ENCODE results near the gene CCDC197.

Gene CCDC197

GRCh38 chr14:94044476-94045091 is 47.5 kb downstream of the CCDC197 start:
- Histone ChIP-seq H3K9ac (ENCODE audit: low read length) (no peak overlapping the region), H3K27me3 (ENCODE audit: low read length) (no peaks in the 10 kb centered on the region), H2AFZ (ENCODE audit: low read depth, low read length, severe bottlenecking) (no peak overlapping the region), H4K20me1 (ENCODE audit: low read depth, low read length) (no peaks in the 10 kb centered on the region), H3K36me3 (ENCODE audit: low read length) (no peaks in the 10 kb centered on the region), H3K9me2 (replicated peaks; ENCODE audit: insufficient read depth, low read length) (no peaks in the 10 kb centered on the region), H3K27ac (ENCODE audit: low read depth, low read length) (no peak overlapping the region), H3K4me3 (ENCODE audit: insufficient read depth, low read length, poor library complexity, severe bottlenecking) (no peak overlapping the region), H3K79me2 (ENCODE audit: insufficient read depth, low read length) (no peaks in the 10 kb centered on the region), H3K4me2 (ENCODE audit: low read depth, low read length, poor library complexity, severe bottlenecking) (no peak overlapping the region), H3F3A (ENCODE audit: insufficient read depth) (no peaks in the 10 kb centered on the region), H3K9me3 (ENCODE audit: insufficient read depth, low read length) (no peaks in the 10 kb centered on the region)
- TF ChIP-seq EZH2phosphoT487 (conservative IDR thresholded peaks at IDR 0.05; ENCODE audit: low read length) (no peak), CTCF (IDR thresholded peaks at IDR 0.05; ENCODE audit: insufficient read depth, low read length, poor library complexity, severe bottlenecking) (no peak)

- 0 out of 2 replicates have a peak, but pooled peaks cover 4% of the 10 kb centered on the region for H3K36me3 ChIP-seq (ENCODE audit: low read length)
- H3K4me2 ChIP-seq (ENCODE audit: low read depth, low read length, poor library complexity, severe bottlenecking): no peak overlapping the region
- H3K9ac ChIP-seq (ENCODE audit: low read length): no peak overlapping the region
- no peaks in the 10 kb centered on the region for H3F3A ChIP-seq (ENCODE audit: insufficient read depth)
- no peaks in the 10 kb centered on the region for H4K20me1 ChIP-seq (ENCODE audit: low read depth, low read length)
- H3K9me2 ChIP-seq (replicated peaks; ENCODE audit: insufficient read depth, low read length): no peaks in the 10 kb centered on the region
- H2AFZ ChIP-seq (ENCODE audit: low read depth, low read length, severe bottlenecking): no peak overlapping the region
- no peaks in the 10 kb centered on the region for H3K9me3 ChIP-seq (ENCODE audit: insufficient read depth, low read length)
- no peaks in the 10 kb centered on the region for H3K27me3 ChIP-seq (ENCODE audit: low read length)
- H3K27ac ChIP-seq (ENCODE audit: low read depth, low read length): no peak overlapping the region
- TF ChIP-seq CTCF (IDR thresholded peaks at IDR 0.05; ENCODE audit: insufficient read depth, low read length, poor library complexity, severe bottlenecking) (no peak), EZH2phosphoT487 (conservative IDR thresholded peaks at IDR 0.05; ENCODE audit: low read length) (no peak)
- no peak overlapping the region for H3K4me3 ChIP-seq (ENCODE audit: insufficient read depth, low read length, poor library complexity, severe bottlenecking)
- H3K79me2 ChIP-seq (ENCODE audit: insufficient read depth, low read length): no peaks in the 10 kb centered on the region
Measured at GRCh38 chr14:94045101-94045500, 48.0 kb downstream of the CCDC197 start.

DNA sequence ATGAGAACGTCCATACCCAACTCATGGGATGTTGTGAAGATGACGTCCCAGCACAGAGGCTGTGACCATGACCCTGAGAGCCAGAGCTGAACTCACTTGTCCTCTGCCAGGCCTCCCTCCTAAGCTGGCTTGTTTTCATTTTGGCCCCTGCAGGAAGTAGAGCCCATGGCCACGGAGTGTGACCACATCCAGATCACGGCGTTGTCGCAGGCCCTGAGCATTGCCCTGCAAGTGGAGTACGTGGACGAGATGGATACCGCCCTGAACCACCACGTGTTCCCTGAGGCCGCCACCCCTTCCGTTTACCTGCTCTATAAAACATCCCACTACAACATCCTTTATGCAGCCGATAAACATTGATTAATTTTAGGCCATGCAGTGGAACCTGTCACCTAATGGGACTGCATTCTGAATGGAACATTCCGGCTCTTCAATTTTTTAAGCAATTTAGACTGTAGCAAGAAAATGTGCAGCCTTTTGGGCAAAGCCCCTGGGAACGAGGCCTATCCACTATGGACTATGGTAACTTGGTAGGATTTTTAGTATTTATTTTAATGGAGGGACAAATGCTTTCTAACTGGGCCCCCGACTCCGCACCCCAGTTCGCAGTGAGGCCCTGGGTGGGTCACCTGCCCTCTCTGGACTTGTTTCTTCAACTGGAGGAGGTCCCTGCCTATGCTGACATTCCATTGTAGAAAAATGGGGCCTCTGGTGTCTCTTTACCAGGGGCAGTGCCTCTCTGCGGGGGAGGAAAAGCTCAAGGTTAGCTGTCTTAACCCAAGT is 48.7 kb downstream of the CCDC197 start:
- no peak for TF ChIP-seq EZH2phosphoT487 (conservative IDR thresholded peaks at IDR 0.05; ENCODE audit: low read length)
- Histone ChIP-seq H2AFZ (ENCODE audit: low read depth, low read length, severe bottlenecking) (no peak overlapping the region), H3F3A (ENCODE audit: insufficient read depth) (no peaks in the 10 kb centered on the region), H3K9me2 (replicated peaks; ENCODE audit: insufficient read depth, low read length) (no peaks in the 10 kb centered on the region), H3K79me2 (ENCODE audit: insufficient read depth, low read length) (no peaks in the 10 kb centered on the region), H3K27me3 (ENCODE audit: low read length) (no peaks in the 10 kb centered on the region), H3K9ac (ENCODE audit: low read length) (no peak overlapping the region), H3K4me3 (ENCODE audit: insufficient read depth, low read length, poor library complexity, severe bottlenecking) (no peak overlapping the region), H3K36me3 (ENCODE audit: low read length) (peaks cover 10% of the 10 kb centered on the region; the same call in 1 of the 2 replicates), H3K27ac (ENCODE audit: low read depth, low read length) (no peak overlapping the region), H4K20me1 (ENCODE audit: low read depth, low read length) (no peaks in the 10 kb centered on the region), H3K9me3 (ENCODE audit: insufficient read depth, low read length) (no peaks in the 10 kb centered on the region), H3K4me2 (ENCODE audit: low read depth, low read length, poor library complexity, severe bottlenecking) (no peak overlapping the region)

All from SU-DHL-6 (cell line).